ENCODE measurements around the gene RGPD6. TPM values are rescaled to one million over a fixed set of nuclear protein-coding genes. Genes with fewer than 3 reads are reported as not detected.

The RGPD6 gene
- total RNA-seq: 35.4 and 44.7 TPM in 2 replicates

GRCh38 chr2:110576763-110577416 is at the start of gene RGPD6:
Gene RGPD6 (minus strand): TSS chr2:110577222. CDS start chr2:110577024, 198 bp downstream.

DNA sequence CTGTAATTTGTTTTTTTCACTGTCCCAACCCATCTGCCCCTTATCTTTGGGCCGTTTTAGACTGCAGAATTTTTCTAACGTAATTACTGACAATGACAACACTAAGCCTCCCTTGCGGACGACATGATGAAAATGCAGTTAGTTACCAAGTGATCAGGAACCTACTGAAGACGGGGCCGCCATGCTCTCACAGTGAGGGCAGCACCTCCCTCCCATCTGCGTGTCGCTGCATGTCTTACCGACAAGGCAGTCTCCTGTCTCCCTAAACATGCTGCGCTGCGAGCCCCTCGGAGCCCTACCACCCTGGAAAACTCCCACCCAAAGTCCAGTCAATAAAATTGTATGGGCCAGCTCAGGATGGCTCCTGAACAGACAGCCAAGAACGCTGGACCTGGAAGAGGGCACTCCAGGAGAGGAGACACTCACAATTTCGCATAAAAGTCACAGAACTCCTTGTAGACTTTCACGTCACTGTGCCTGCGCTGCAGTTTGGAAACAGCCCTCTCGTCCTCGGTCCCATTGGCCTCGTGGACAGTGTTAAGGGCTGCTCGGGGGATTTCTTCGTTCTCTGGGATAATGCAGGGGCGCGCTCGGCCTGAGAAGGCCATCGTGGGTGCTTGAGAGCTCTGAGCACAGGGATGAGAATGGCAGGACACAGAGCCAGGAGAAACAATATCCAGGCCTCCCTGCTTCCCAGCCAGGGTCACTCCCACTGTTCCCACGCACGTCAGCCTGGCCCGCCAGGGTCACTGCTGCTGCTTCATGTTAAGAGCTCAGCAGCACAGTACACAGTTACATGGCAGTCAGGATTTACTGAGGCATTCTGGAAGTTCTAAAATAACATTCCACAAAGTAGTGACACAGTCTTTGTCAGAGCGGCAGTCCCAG is 104.6 kb downstream of the RGPD6 start, which contains the start of gene LIMS4:
LIMS4 (minus strand) TSS at position 646 of the 888 bp plus-strand sequence; CDS start at position 608, 38 bp downstream.

Other genes starting within 250 kb of the RGPD6 start
- gene LIMS4, start 104.4 kb downstream of the RGPD6 start, total RNA-seq: 19.5 and 20.7 TPM in 2 replicates
- 12.2 and 30.2 TPM in 2 replicates for gene BUB1, start 100.8 kb upstream of the RGPD6 start, total RNA-seq
- gene ACOXL, start 155.4 kb upstream of the RGPD6 start, total RNA-seq: not detected in 2 replicates

Measured in endothelial cell of coronary artery (primary cell).